GM18498 (cell line): Measurements from ENCODE around the gene TNFRSF14.

Experiments
- ATAC-seq: cut with Tn5 transposase; IDR thresholded peaks from one replicate; pipeline ENCODE4 v1.9.1; 2021; ENCODE audit warnings: mild to moderate bottlenecking, moderate library complexity; ENCODE audit not compliant: unreplicated experiment

The TNFRSF14 gene

DNA sequence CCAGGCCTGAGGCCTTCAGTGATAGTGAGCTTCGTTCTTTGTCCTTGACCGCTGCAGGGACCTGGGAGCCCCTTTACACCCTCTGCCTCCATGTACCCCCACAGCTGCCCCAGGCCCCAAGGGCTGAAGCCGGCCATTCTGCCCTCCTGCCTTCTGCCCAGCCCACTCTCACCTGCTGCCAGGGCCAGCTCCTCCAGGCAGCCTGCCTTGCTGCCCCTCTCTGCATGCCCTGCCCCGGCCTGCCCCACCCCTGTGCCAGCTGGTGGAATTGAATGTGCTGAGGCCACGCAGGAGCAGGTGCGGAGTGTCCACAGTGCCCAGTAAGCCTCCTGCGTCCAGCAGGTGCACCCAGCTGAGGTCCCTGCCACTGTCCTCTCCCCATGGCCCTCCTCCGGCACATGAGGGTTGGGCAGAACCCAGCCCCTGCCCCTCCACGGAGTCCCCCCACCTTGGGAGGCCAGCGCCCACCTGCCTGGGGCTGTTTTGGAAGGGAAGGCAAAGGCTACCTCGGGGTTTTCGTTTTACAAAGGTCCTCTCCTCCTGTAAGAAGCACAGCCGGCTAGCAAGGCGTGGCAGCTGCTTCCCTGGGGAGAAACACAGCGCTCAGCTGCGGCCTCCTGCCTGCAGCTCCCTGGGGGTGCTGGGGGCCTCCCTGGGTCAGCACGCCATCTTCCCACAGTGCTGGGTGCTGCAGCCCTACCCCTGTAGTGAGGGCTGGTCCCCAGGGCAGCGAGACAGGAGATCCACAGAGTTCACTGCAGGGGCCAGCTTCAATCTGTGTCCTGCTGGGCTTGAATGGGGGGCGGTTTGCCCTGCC lies 55.7 kb downstream of the TNFRSF14 start:
- no peak for ATAC-seq

DNA sequence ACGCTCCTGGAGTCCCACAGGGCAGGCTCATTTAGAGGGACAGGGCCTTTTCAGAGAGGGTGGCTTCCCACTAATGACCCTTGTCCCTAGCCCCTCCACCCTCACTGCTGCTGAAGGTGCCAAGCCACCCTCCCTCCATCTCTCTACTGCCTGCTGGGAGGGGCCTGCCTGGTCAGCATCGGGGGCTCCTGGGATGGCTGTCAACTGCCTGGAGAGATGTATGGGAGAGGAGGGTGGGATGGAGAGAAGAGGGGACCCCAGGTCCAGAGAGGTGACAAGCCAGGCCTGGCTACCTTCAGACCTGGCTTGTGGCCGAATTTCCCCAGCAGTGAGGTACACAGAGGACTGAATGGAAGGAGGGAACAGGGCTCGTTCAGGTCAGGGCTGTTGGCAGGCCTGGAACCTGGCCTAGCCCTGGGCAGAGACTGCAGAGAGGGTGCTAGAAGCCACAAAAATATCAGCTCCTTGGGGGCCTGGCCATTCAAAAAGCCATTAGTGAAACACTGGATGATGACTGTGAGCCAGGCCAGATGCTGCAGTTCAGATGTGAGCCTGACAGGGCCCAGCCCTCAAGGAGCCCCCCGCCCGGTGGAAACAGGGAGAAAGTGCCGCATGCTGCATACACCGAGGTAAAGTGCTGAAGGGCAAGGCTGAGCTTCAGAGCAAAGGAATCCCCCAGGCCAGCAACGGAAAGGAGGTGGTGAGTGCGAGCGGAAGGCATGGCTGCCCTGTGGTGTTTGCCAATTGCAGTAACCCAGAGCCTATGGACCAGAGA lies 56.6 kb downstream of the TNFRSF14 start:
- no peak for ATAC-seq
